ENCODE data around the gene TCF7L2. TPM values are rescaled to one million over a fixed set of nuclear protein-coding genes. Genes with fewer than 3 reads are reported as not detected.
A peak's percentile ranks its signal among the peaks of the same experiment; 100 is the strongest.

Gene TCF7L2
- total RNA-seq, 2 donors from 2014 or later, result 26.8 to 29.6 TPM

DNA sequence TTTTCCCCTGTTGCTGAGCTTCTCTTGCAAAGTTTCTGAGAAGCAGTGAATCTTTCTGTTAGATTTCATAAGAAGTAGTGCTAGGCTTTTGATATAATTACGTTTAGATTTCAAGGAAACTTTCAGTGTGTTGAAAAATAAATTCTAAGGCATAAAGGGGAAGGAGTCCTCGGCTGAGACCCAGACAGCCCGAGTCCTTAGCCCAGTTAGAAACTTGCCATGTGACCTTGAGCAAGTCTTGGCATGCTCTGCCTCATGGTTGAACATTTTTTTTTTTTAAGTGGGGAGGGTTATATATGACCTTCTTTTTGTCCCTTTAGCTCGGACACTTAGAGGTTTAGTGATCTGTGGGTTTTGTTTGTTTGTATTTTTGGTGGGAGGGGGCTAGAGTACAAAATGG is 117.5 kb downstream of the TCF7L2 start:
- intact Hi-C loops (cut with DNase I), result no loop called here
- DNase-seq (ENCODE audit: low spot score), result no peak

- intact Hi-C loops (cut with DNase I), result no loop called here
- DNase-seq (ENCODE audit: low spot score), result no peak
Observed at GRCh38 chr10:113068178-113068890, 118.3 kb downstream of the TCF7L2 start.

- intact Hi-C loops (cut with DNase I), result no loop called here
- no peak for DNase-seq (ENCODE audit: low spot score)
Observed at GRCh38 chr10:113069595-113069994, 119.5 kb downstream of the TCF7L2 start.

DNA sequence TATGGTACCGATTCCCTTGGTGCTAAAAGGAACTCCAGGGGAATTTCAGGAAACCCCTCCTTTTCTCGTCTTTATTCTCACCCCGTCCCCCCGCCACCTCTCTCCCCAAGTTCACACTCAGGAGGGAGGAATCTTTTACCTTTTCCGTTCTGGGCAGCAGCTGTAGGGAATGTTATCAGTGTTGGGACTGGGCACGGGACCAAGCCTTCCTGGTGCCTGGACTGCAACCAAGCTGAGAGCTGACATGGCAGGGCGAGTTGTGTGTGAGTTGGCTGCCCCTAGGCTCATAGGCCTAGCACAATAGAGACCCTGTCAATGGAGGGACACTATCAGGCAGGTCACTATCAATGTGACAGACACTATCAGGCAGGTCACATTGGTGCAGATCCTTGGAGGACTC is 121.4 kb downstream of the TCF7L2 start:
- intact Hi-C loops (cut with DNase I), result no loop called here
- DNase-seq (ENCODE audit: low spot score), result no peak

- peak; percentile 95 for DNase-seq (ENCODE audit: low spot score)
- intact Hi-C loops (cut with DNase I), result no loop called here
Observed at GRCh38 chr10:113073549-113074189, 123.6 kb downstream of the TCF7L2 start.

- intact Hi-C loops (cut with DNase I), result no loop called here
- DNase-seq (ENCODE audit: low spot score), result no peak
Observed at GRCh38 chr10:113076949-113077348, 126.9 kb downstream of the TCF7L2 start.

DNA sequence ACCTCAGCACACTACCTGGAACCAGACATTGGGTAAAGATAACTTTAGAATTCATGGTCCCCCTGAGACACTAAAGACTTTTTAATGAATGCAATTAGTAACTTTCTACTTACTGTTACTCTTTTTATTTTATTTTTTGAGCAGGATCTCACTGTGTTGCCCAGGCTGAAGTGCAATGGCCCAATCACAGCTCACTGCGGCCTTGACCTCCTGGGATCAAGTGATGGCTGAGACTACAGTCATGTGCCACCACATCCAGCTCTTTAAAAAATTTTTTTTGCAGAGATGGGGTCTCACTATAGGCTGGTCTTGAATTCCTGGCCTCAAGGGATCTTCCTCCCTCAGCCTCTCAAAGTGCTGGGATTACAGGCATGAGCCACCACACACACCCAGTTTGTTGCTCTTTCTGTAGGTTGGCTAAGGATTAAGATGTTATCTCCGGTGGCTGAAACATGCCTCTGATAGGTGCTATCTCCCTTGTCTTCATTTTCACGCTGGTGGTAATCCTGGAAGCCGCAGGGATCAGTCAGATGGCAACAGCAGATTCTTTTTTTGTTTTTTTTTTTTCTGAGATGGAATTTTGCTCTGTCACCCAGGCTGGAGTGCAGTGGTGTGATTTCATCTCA is 128.3 kb downstream of the TCF7L2 start:
- DNase-seq (ENCODE audit: low spot score), result no peak
- intact Hi-C loops (cut with DNase I), result no loop called here

- intact Hi-C loops (cut with DNase I), result no loop called here
- no peak for DNase-seq (ENCODE audit: low spot score)
Observed at GRCh38 chr10:113080061-113080924, 130.2 kb downstream of the TCF7L2 start.

GRCh38 chr10:113080925-113081229 is 130.8 kb downstream of the TCF7L2 start:
- intact Hi-C loops (cut with DNase I), result no loop called here

DNA sequence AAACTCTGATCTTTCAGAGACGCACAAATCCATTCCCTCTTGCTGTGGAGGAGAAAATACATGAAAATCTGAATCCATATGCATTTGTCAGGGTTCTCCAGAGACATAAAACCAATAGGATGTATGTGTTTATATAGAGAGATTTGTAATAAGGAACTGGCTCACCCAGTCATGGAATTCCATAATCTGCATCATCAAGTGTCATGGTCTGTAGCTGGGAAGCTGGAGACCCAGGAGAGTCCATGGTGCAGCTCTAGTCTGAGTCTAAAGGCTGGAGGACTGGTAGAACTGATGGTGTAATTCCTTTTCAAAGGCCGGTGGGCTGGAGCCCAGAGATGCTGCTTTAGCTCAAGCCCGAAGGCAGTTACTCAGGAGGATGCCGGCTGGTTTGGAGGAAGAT is 134.0 kb downstream of the TCF7L2 start:
- intact Hi-C loops (cut with DNase I), result no loop called here
- no peak for DNase-seq (ENCODE audit: low spot score)

More at GRCh38 chr10:113080925-113081229, 130.8 kb downstream of the TCF7L2 start:
- DNase-seq (ENCODE audit: low spot score), result no peak

DNA sequence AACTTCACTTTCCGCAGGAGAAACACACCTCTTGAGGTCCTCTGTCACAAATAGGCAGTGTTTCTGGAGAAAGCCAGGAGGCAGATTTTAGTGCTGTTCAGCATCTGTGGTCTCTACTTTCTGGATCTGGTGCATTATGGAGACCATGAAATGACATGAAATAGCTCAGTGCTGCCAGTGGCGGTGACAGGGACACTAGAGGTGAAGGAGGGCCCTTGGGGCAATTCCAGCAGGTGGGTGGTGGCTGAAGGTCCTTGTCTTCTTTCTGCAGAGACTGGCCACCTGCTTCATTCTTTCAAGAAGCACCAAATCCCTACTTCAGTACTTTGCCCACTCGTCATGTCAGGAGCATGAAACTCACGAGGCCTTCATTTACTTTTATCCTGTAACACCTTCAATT is 135.7 kb downstream of the TCF7L2 start:
- no peak for DNase-seq (ENCODE audit: low spot score)
- intact Hi-C loops (cut with DNase I), result no loop called here

DNA sequence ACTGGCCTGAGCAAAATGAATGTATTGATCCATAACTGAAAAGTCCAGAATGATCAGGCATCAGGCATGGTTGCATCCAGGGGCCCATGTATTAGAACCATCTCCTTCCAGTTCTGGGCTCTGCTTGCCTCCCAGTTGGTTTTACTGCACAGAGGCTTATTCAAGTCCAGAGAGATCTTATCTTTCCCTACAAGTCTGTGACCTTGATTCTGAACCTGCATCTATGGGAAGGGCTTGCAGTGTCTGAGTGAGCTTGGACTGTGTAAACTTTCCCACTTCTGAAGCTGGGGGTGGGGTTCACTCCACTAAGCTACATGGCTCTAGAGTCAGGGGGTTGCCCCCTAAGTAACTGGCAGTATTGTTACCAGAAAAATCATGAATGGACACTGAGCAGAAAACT is 136.2 kb downstream of the TCF7L2 start:
- no peak for DNase-seq (ENCODE audit: low spot score)
- intact Hi-C loops (cut with DNase I), result no loop called here

DNA sequence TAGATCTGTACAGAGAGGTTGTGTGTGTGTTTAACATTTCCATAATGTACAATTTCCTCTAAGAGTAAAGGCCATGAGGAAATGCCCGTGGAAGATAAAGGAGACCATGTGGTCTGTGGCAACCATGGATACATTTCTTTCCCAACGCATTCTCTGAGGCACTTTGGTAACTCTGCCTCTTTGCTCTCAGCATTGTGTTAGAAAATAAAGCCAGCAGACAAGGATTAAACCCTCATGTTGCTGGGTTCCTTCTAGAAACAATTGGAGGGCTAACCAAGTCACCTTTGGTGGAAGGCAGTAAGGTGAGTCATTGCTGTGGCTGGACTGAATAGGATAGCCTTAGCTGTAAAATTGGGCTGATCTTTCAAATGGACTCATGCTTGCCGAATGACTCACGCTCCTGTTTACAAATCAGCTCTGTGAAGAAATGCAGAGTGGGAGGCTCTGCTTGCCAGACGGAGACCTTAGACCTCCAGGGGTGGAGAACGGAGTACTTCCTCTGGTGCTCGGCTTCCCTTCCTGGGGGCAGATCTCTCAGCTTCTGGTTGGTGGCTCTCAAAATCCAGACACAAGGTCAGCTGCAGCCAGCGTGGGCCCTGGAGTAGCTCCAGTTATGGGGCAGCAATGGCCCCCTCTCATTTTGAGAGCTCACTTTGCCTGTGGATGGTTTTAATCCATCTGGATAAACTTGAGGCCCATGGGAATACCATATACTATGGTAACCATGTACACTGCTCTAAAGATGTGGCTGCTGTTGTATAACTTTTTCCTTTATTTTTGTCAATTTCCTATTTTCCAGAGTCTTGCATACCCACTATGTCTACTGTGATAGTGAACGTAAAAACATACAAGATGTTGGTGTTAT is 137.3 kb downstream of the TCF7L2 start:
- intact Hi-C loops (cut with DNase I), result no loop called here
- DNase-seq (ENCODE audit: low spot score), result peak; percentile 85

DNA sequence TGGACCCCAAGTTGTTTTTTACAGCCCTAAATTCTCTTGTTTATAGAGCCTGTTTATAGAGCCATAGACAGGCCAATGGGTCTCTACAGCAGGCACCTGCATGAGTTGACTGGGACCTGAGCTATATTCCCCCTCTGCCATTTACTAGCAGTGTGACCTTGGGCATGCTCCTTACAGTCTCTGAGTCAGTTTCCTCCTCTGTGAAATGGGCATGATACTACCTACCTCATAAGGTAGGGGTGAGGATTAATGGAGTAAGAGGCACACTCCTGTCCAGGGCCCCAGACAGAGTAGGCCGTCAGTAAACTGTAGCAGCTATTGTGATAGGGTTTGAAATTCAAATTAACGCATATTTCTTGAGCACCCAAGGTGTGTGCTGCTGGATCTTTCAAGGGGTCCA is 138.1 kb downstream of the TCF7L2 start:
- no peak for DNase-seq (ENCODE audit: low spot score)
- intact Hi-C loops (cut with DNase I), result no loop called here

- intact Hi-C loops (cut with DNase I), result no loop called here
- no peak for DNase-seq (ENCODE audit: low spot score)
Observed at GRCh38 chr10:113089551-113089950, 139.5 kb downstream of the TCF7L2 start.

- intact Hi-C loops (cut with DNase I), result no loop called here
- no peak for DNase-seq (ENCODE audit: low spot score)
Observed at GRCh38 chr10:113091920-113092319, 141.9 kb downstream of the TCF7L2 start.

DNA sequence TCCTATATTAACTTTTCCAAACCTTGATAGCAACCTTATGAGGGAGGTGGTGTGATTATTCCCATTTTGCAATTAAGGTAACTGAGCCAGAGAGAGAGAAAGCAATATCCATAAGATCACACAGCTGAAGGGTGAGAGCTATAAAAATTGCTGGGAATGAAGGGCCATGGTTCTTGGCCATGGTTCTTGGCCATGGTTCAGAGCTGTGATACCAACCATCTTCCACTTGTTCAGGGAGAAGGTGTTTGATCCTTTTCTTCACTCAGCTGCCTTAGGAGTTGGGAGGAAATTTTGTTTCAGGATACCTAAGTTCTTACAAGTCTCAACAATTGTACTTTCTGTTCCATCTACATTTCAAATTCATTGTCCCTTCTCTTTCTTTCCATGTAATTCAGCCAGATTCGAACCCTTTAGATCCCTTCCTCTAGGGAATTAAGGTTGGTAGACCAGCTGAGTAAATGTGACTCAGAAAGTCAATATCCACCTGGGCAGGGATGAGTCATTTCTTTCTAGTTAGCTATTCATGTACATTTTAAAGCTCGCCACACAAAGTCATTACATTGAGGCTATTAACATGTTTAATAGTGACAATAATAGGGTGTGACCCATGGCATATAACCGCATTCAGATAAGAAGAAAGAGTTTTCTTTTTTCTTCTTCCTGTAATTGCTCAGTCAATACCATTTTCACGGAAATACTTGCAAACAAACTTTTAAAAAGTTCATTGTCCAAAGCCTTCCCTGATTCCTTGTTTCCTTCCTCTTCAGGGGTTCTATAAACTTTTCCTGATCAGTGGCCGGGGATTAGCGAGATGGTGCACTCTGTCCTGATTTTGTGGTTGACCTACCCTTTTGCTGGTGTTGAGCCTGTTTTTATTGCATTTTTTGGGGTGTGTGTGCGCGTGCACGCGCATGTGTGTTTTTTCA is 143.4 kb downstream of the TCF7L2 start:
- intact Hi-C loops (cut with DNase I), result no loop called here
- DNase-seq (ENCODE audit: low spot score), result no peak

DNA sequence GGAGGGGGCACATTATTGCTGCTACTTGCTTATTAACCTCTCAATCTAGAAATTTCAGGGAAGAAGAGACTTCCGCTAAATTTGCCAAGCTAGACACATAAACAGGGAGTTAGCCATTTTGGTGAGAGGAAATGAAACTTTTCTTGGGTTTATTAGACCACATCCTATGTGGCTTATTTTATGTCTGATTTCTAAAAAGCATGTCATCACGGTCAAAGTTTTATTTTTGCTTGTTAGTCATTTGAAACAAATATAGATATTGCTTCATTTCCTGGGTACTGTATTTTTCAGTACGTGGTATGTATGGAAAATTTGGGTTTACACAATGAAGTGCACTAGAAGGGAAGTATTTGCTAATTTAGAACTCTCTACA is 144.1 kb downstream of the TCF7L2 start:
- no peak for DNase-seq (ENCODE audit: low spot score)
- intact Hi-C loops (cut with DNase I), result no loop called here

All from posterior vena cava (tissue), 2 donors.